Hepatocyte (in vitro differentiated cells): Measurements from ENCODE around the gene PGLYRP4. TPM values are rescaled to one million over a fixed set of nuclear protein-coding genes. Genes with fewer than 3 reads are reported as not detected.

Experiments
- DNase-seq: peaks from one replicate; pipeline ENCODE4 v3.0.0-alpha.2; 2016; ENCODE audit warnings: low spot score
- H2AFZ ChIP-seq: fragments of 200-600 bp; sonication (generic); 2 replicates; pipeline ENCODE4 v1.6.0; 2016; ENCODE audit warnings: antibody characterized with exemption, mild to moderate bottlenecking
- H3K27ac ChIP-seq: fragments of 200-600 bp; sonication (generic); 2 replicates; pipeline ENCODE4 v1.5.1; 2016; ENCODE audit warnings: mild to moderate bottlenecking
- H3K27me3 ChIP-seq: fragments of 200-600 bp; sonication (generic); 2 replicates; pipeline ENCODE4 v1.6.1; 2016
- H3K36me3 ChIP-seq: fragments of 200-600 bp; sonication (generic); replicated peaks from 2 replicates; pipeline ENCODE4 v1.5.1; 2016; ENCODE audit warnings: low read depth; ENCODE audit not compliant: insufficient read depth
- H3K4me1 ChIP-seq: fragments of 200-600 bp; sonication (generic); 2 replicates; pipeline ENCODE4 v1.5.1; 2016; ENCODE audit warnings: mild to moderate bottlenecking, moderate library complexity; ENCODE audit not compliant: insufficient read depth
- H3K4me2 ChIP-seq: fragments of 200-600 bp; sonication (generic); 2 replicates; pipeline ENCODE4 v1.6.0; 2016
- H3K4me3 ChIP-seq: fragments of 200-600 bp; sonication (generic); 2 replicates; pipeline ENCODE4 v1.5.1; 2016; ENCODE audit warnings: mild to moderate bottlenecking
- H3K79me2 ChIP-seq: fragments of 200-600 bp; sonication (generic); 2 replicates; pipeline ENCODE4 v1.6.0; 2017; ENCODE audit warnings: mild to moderate bottlenecking
- H3K9me2 ChIP-seq: fragments of 200-600 bp; sonication (generic); replicated peaks from 2 replicates; pipeline ENCODE4 v1.6.0; 2017; ENCODE audit warnings: mild to moderate bottlenecking; ENCODE audit not compliant: insufficient read depth
- H3K9me3 ChIP-seq: fragments of 200-600 bp; sonication (generic); 2 replicates; pipeline ENCODE4 v1.5.1; 2016; ENCODE audit warnings: low read depth, mild to moderate bottlenecking
- H4K20me1 ChIP-seq: fragments of 200-600 bp; sonication (generic); 2 replicates; pipeline ENCODE4 v1.6.0; 2016; ENCODE audit warnings: mild to moderate bottlenecking; ENCODE audit not compliant: insufficient read depth, poor library complexity, severe bottlenecking
- CTCF ChIP-seq: fragments of 200-600 bp; sonication (generic); IDR thresholded peaks from 2 replicates; pipeline ENCODE4 v1.5.1; 2016; ENCODE audit warnings: antibody characterized with exemption, mild to moderate bottlenecking; ENCODE audit not compliant: poor library complexity
- EZH2 ChIP-seq: fragments of 200-600 bp; sonication (generic); IDR thresholded peaks from 2 replicates; pipeline ENCODE4 v1.6.1; 2016; ENCODE audit warnings: antibody characterized with exemption, mild to moderate bottlenecking, borderline replicate concordance
- EZH2phosphoT487 ChIP-seq: fragments of 200-600 bp; sonication (generic); IDR thresholded peaks from one replicate; pipeline ENCODE4 v1.6.1; 2018; ENCODE audit warnings: antibody characterized with exemption, mild to moderate bottlenecking, low read depth, moderate library complexity; ENCODE audit not compliant: unreplicated experiment, severe bottlenecking
- WGBS: methylation state at CpG from one replicate; pipeline ENCODE4 v1.1.6; 2016; ENCODE audit warnings: low lambda C conversion rate; ENCODE audit errors: missing lambda C conversion rate; 5-methylcytosine and 5-hydroxymethylcytosine counted together
- polyA plus RNA-seq: library from polyadenylated mRNA; unstranded; fragments of >200 nt; fragmentation: Nextera tagmentation; extraction: Ambion mirVana; gene quantifications from 2 replicates; pipeline ENCODE4 v1.2.1, GENCODE V29; 2016
- total RNA-seq: library from RNA; depleted of rRNA; stranded (reverse); fragments of >200 nt; gene quantifications from 2 replicates; pipeline ENCODE4 v1.2.3, GENCODE V29; 2014

Gene PGLYRP4
- total and polyA plus RNA-seq, 2 experiments from 2014 or later = not detected

GRCh38 chr1:153387785-153388184 is 39.1 kb upstream of the PGLYRP4 start:
- H2AFZ ChIP-seq = no peak overlapping the region
- H3K4me1 ChIP-seq = no peaks in the 10 kb centered on the region
- DNase-seq = no peak
- H3K9me3 ChIP-seq = no peaks in the 10 kb centered on the region
- H3K36me3 ChIP-seq = no peaks in the 10 kb centered on the region
- H3K79me2 ChIP-seq = no peaks in the 10 kb centered on the region
- H3K9me2 ChIP-seq = no peaks in the 10 kb centered on the region
- no peaks in the 10 kb centered on the region for H3K27me3 ChIP-seq
- TF ChIP-seq EZH2phosphoT487 (no peak), CTCF (no peak), EZH2 (no peak)
- H3K4me2 ChIP-seq = no peak overlapping the region
- 64% methylated on average over 4 of the region's 4 CpGs for WGBS
- H3K4me3 ChIP-seq = no peak overlapping the region
- no peak overlapping the region for H3K27ac ChIP-seq
- H4K20me1 ChIP-seq = no peaks in the 10 kb centered on the region

GRCh38 chr1:153387001-153387400 is 38.4 kb upstream of the PGLYRP4 start:
- no peaks in the 10 kb centered on the region for H3K79me2 ChIP-seq
- no peak overlapping the region for H3K4me2 ChIP-seq
- DNase-seq = no peak
- no peaks in the 10 kb centered on the region for H3K27me3 ChIP-seq
- H3K9me3 ChIP-seq = peaks cover 3% of the 10 kb centered on the region
- 73% methylated on average over 4 of the region's 4 CpGs for WGBS
- no peak overlapping the region for H3K27ac ChIP-seq
- H2AFZ ChIP-seq = no peak overlapping the region
- no peaks in the 10 kb centered on the region for H3K9me2 ChIP-seq
- TF ChIP-seq EZH2phosphoT487 (no peak), EZH2 (no peak), CTCF (no peak)
- no peaks in the 10 kb centered on the region for H4K20me1 ChIP-seq
- no peaks in the 10 kb centered on the region for H3K4me1 ChIP-seq
- no peak overlapping the region for H3K4me3 ChIP-seq
- no peaks in the 10 kb centered on the region for H3K36me3 ChIP-seq

GRCh38 chr1:153386500-153386901 is 37.9 kb upstream of the PGLYRP4 start:
- no peak overlapping the region for H3K27ac ChIP-seq

More at GRCh38 chr1:153386500-153386901, 37.9 kb upstream of the PGLYRP4 start:
- H3K4me3 ChIP-seq = no peak overlapping the region
- no peak overlapping the region for H3K4me2 ChIP-seq
- TF ChIP-seq CTCF (no peak), EZH2 (no peak), EZH2phosphoT487 (no peak)
- H3K36me3 ChIP-seq = no peaks in the 10 kb centered on the region
- H4K20me1 ChIP-seq = no peaks in the 10 kb centered on the region
- no peak for DNase-seq
- no peaks in the 10 kb centered on the region for H3K27me3 ChIP-seq
- WGBS = 79% methylated on average over 5 of the region's 5 CpGs
- H3K9me2 ChIP-seq = no peaks in the 10 kb centered on the region
- no peaks in the 10 kb centered on the region for H3K79me2 ChIP-seq
- peaks cover 7% of the 10 kb centered on the region for H3K9me3 ChIP-seq
- H3K4me1 ChIP-seq = no peaks in the 10 kb centered on the region
- no peak overlapping the region for H2AFZ ChIP-seq
